WTC11 (cell line): ENCODE measurements around the gene ANO9. TPM values are rescaled to one million over a fixed set of nuclear protein-coding genes. Genes with fewer than 3 reads are reported as not detected.

Experiments used
- ATAC-seq: fragments of 200-7000 bp; cut with Tn5 transposase; 2 replicates; pipeline ENCODE4 v1.10.0; 2021; ENCODE audit warnings: mild to moderate bottlenecking, moderate library complexity
- CTCF ChIA-PET: fragments of 300-600 bp; sonication (Branson Sonifier 250); formaldehyde crosslinking; loops from one replicate; lab custom pipeline; 2021; ENCODE audit warnings: antibody characterized with exemption; lab: Charles Lee
- POLR2A ChIA-PET: fragments of 350-600 bp; sonication (Branson Sonifier 250); formaldehyde crosslinking; loops from one replicate; lab custom pipeline; 2021; ENCODE audit warnings: antibody characterized with exemption; lab: Charles Lee
- DNase-seq: peaks from one replicate; pipeline ENCODE4 v3.0.0; 2021; ENCODE audit warnings: low spot score
- H3K27ac Mint-ChIP-seq: 2 replicates; pipeline ENCODE4 v1.8.0; 2021; ENCODE audit warnings: mixed read lengths
- H3K27me3 Mint-ChIP-seq: 2 replicates; pipeline ENCODE4 v1.8.0; 2021; ENCODE audit warnings: low read depth, mild to moderate bottlenecking, moderate library complexity, mixed read lengths
- H3K36me3 Mint-ChIP-seq: 2 replicates; pipeline ENCODE4 v1.8.0; 2021; ENCODE audit warnings: mixed read lengths
- H3K4me1 Mint-ChIP-seq: 2 replicates; pipeline ENCODE4 v1.8.0; 2022; ENCODE audit warnings: mixed read lengths
- H3K4me3 Mint-ChIP-seq: 2 replicates; pipeline ENCODE4 v1.8.0; 2021; ENCODE audit warnings: mild to moderate bottlenecking, moderate library complexity, mixed read lengths
- H3K9me3 Mint-ChIP-seq: 2 replicates; pipeline ENCODE4 v1.8.0; 2021; ENCODE audit warnings: mixed read lengths
- ETV6 ChIP-seq: sonication (generic); formaldehyde crosslinking; IDR thresholded peaks from 2 replicates; pipeline ENCODE4 v1.8.1; 2022; ENCODE audit warnings: mild to moderate bottlenecking, missing genetic modification reagents
- FOXP1 ChIP-seq: sonication (generic); formaldehyde crosslinking; IDR thresholded peaks from 2 replicates; pipeline ENCODE4 v1.8.0; 2022; ENCODE audit warnings: missing genetic modification reagents, mild to moderate bottlenecking, moderate library complexity, borderline replicate concordance
- GTF2I ChIP-seq: fragments of 250-450 bp; sonication (Bioruptor Pico); conservative IDR thresholded peaks from 2 replicates; pipeline ENCODE4 v1.4.0; 2021; ENCODE audit warnings: mild to moderate bottlenecking
- HMGA2 ChIP-seq: fragments of 250-450 bp; sonication (Bioruptor Pico); IDR thresholded peaks from 2 replicates; pipeline ENCODE4 v1.4.0; 2021; ENCODE audit warnings: mild to moderate bottlenecking, moderate library complexity
- MLX ChIP-seq: sonication (generic); formaldehyde crosslinking; IDR thresholded peaks from 2 replicates; pipeline ENCODE4 v1.8.1; 2023; ENCODE audit warnings: mild to moderate bottlenecking, missing genetic modification reagents, moderate library complexity
- MXD4 ChIP-seq: fragments of 250-450 bp; sonication (Bioruptor Pico); IDR thresholded peaks from 2 replicates; pipeline ENCODE4 v1.8.0; 2021; ENCODE audit warnings: mild to moderate bottlenecking, moderate library complexity, borderline replicate concordance
- NFATC4 ChIP-seq: fragments of 250-450 bp; sonication (Bioruptor Pico); IDR thresholded peaks from 2 replicates; pipeline ENCODE4 v1.9.0; 2021; ENCODE audit warnings: mild to moderate bottlenecking
- NFE2L1 ChIP-seq: sonication (generic); formaldehyde crosslinking; IDR thresholded peaks from 2 replicates; pipeline ENCODE4 v1.8.1; 2023; ENCODE audit warnings: missing genetic modification reagents
- NR2C2 ChIP-seq: sonication (generic); formaldehyde crosslinking; IDR thresholded peaks from 2 replicates; pipeline ENCODE4 v1.8.0; 2022; ENCODE audit warnings: mild to moderate bottlenecking, missing genetic modification reagents
- NR3C1 ChIP-seq: sonication (generic); formaldehyde crosslinking; conservative IDR thresholded peaks from 2 replicates; pipeline ENCODE4 v1.8.1; 2023; ENCODE audit warnings: low read depth, mild to moderate bottlenecking, missing genetic modification reagents
- PREB ChIP-seq: sonication (generic); formaldehyde crosslinking; IDR thresholded peaks from 2 replicates; pipeline ENCODE4 v1.8.1; 2022; ENCODE audit warnings: mild to moderate bottlenecking, missing genetic modification reagents, moderate library complexity, borderline replicate concordance
- RELA ChIP-seq: sonication (generic); formaldehyde crosslinking; IDR thresholded peaks from 2 replicates; pipeline ENCODE4 v1.8.1; 2022; ENCODE audit warnings: missing genetic modification reagents, mild to moderate bottlenecking, borderline replicate concordance
- ZBTB21 ChIP-seq: sonication (generic); formaldehyde crosslinking; IDR thresholded peaks from 2 replicates; pipeline ENCODE4 v1.8.1; 2023; ENCODE audit warnings: mild to moderate bottlenecking, missing genetic modification reagents, borderline replicate concordance
- ZMAT4 ChIP-seq: fragments of 250-450 bp; sonication (Bioruptor Pico); IDR thresholded peaks from 2 replicates; pipeline ENCODE4 v1.9.0; 2021; ENCODE audit warnings: mild to moderate bottlenecking
- ZNF396 ChIP-seq: fragments of 250-450 bp; sonication (Bioruptor Pico); IDR thresholded peaks from 2 replicates; pipeline ENCODE4 v1.8.0; 2021; ENCODE audit warnings: mild to moderate bottlenecking, moderate library complexity, borderline replicate concordance
- ZNF423 ChIP-seq: fragments of 250-450 bp; sonication (Bioruptor Pico); IDR thresholded peaks from 2 replicates; pipeline ENCODE4 v2.1.2; 2022; ENCODE audit warnings: mild to moderate bottlenecking, moderate library complexity
- ZNF671 ChIP-seq: fragments of 250-450 bp; sonication (Bioruptor Pico); IDR thresholded peaks from 2 replicates; pipeline ENCODE4 v1.8.0; 2021; ENCODE audit warnings: mild to moderate bottlenecking
- total RNA-seq: library from RNA; stranded (reverse); gene quantifications from 3 replicates; pipeline ENCODE4 v1.2.3, GENCODE V29; 2021
- TF ChIP-seq, protein P1 (sequence below): fragments of 250-450 bp; sonication (Bioruptor Pico); IDR thresholded peaks from 2 replicates; pipeline ENCODE4 v1.9.0; 2021; ENCODE audit warnings: mild to moderate bottlenecking, borderline replicate concordance
- TF ChIP-seq, protein P2 (sequence below): sonication (generic); formaldehyde crosslinking; IDR thresholded peaks from 2 replicates; pipeline ENCODE4 v1.8.1; 2022; ENCODE audit warnings: mild to moderate bottlenecking, moderate library complexity, missing genetic modification reagents
- TF ChIP-seq, protein P3 (sequence below): fragments of 250-450 bp; sonication (Bioruptor Pico); IDR thresholded peaks from 2 replicates; pipeline ENCODE4 v1.8.0; 2021; ENCODE audit warnings: mild to moderate bottlenecking
- TF ChIP-seq, protein P4 (sequence below): sonication (generic); formaldehyde crosslinking; IDR thresholded peaks from 2 replicates; pipeline ENCODE4 v1.8.0; 2022; ENCODE audit warnings: mild to moderate bottlenecking, missing genetic modification reagents

ANO9 gene
- total RNA-seq, 1 experiment from 2014 or later: 13.2 TPM

- TF ChIP-seq, protein P1, sequence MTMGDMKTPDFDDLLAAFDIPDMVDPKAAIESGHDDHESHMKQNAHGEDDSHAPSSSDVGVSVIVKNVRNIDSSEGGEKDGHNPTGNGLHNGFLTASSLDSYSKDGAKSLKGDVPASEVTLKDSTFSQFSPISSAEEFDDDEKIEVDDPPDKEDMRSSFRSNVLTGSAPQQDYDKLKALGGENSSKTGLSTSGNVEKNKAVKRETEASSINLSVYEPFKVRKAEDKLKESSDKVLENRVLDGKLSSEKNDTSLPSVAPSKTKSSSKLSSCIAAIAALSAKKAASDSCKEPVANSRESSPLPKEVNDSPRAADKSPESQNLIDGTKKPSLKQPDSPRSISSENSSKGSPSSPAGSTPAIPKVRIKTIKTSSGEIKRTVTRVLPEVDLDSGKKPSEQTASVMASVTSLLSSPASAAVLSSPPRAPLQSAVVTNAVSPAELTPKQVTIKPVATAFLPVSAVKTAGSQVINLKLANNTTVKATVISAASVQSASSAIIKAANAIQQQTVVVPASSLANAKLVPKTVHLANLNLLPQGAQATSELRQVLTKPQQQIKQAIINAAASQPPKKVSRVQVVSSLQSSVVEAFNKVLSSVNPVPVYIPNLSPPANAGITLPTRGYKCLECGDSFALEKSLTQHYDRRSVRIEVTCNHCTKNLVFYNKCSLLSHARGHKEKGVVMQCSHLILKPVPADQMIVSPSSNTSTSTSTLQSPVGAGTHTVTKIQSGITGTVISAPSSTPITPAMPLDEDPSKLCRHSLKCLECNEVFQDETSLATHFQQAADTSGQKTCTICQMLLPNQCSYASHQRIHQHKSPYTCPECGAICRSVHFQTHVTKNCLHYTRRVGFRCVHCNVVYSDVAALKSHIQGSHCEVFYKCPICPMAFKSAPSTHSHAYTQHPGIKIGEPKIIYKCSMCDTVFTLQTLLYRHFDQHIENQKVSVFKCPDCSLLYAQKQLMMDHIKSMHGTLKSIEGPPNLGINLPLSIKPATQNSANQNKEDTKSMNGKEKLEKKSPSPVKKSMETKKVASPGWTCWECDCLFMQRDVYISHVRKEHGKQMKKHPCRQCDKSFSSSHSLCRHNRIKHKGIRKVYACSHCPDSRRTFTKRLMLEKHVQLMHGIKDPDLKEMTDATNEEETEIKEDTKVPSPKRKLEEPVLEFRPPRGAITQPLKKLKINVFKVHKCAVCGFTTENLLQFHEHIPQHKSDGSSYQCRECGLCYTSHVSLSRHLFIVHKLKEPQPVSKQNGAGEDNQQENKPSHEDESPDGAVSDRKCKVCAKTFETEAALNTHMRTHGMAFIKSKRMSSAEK (CRISPR knock-in tag): no peak
- TF ChIP-seq NFE2L1 (CRISPR knock-in tag): no peak
- no peak for TF ChIP-seq NFATC4 (CRISPR knock-in tag)
- no peak for TF ChIP-seq PREB
- no peak for TF ChIP-seq ZNF396 (CRISPR knock-in tag)
- no peak for TF ChIP-seq ZMAT4 (CRISPR knock-in tag)
- TF ChIP-seq, protein P2, sequence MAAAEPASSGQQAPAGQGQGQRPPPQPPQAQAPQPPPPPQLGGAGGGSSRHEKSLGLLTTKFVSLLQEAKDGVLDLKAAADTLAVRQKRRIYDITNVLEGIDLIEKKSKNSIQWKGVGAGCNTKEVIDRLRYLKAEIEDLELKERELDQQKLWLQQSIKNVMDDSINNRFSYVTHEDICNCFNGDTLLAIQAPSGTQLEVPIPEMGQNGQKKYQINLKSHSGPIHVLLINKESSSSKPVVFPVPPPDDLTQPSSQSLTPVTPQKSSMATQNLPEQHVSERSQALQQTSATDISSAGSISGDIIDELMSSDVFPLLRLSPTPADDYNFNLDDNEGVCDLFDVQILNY: no peak
Measured at GRCh38 chr11:457111-457760, 15.4 kb upstream of the ANO9 start (continued).

DNA sequence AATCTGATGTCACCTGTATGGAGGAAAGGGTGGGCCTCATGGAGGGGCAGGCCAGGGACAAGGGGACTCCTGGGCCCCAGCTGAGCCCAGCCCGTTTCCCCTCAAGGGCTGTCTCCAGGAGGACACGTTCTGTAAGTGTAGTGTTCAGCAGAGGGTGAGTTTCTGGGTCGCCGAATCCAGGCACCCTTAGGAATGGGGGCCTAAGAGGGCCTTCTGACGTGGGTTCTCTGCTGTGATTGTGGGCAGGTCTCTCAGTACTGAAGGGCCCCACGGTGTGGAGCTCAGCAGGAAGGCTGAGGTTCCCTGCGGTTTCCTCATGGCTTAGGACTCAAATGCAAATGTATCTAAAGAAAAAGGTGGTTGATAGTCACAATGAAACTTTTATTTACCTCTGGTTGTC lies 14.7 kb upstream of the ANO9 start:
- DNase-seq (no peak), ATAC-seq (no peak)
- no peaks in the 10 kb centered on the region for H3K9me3 Mint-ChIP-seq
- H3K4me3 Mint-ChIP-seq: no peak overlapping the region
- peaks cover 35% of the 10 kb centered on the region for H3K4me1 Mint-ChIP-seq
- POLR2A ChIA-PET: interaction anchor here (0.6 to 0.7 kb wide), 2 partner anchors 13 to 420 kb away, joined by 3 read pairs; no protein-coding TSS in a partner anchor
- CTCF ChIA-PET: interaction anchor here (0.6 to 1.4 kb wide), 4 partner anchors 8 to 113 kb away, joined by 5 to 7 read pairs (median 5); no protein-coding TSS in a partner anchor
- TF ChIP-seq ZBTB21 (CRISPR knock-in tag) (no peak), ZNF423 (CRISPR knock-in tag) (peak; percentile 95)
- H3K36me3 Mint-ChIP-seq: peaks cover 25% of the 10 kb centered on the region; the same call in 1 of the 2 replicates
- peak overlapping the region; percentile 92 for H3K27ac Mint-ChIP-seq
- no peaks in the 10 kb centered on the region for H3K27me3 Mint-ChIP-seq

GRCh38 chr11:455566-456147 lies 13.8 kb upstream of the ANO9 start:
- Mint-ChIP-seq H3K27me3 (no peaks in the 10 kb centered on the region), H3K36me3 (peaks cover 25% of the 10 kb centered on the region; the same call in 1 of the 2 replicates), H3K4me1 (peaks cover 42% of the 10 kb centered on the region), H3K9me3 (no peaks in the 10 kb centered on the region), H3K4me3 (no peak overlapping the region), H3K27ac (peak overlapping the region; percentile 94)
- ChIA-PET CTCF (interaction anchor here (0.6 to 1.4 kb wide), 4 partner anchors 8 to 114 kb away, joined by 5 to 7 read pairs (median 5); no protein-coding TSS in a partner anchor), POLR2A (interaction anchor here (0.7 kb wide), 1 partner anchor 12 kb away, joined by 3 read pairs; no protein-coding TSS in a partner anchor)
- DNase-seq: no peak
- ATAC-seq: no peak
- TF ChIP-seq ZNF423 (CRISPR knock-in tag) (no peak), NR3C1 (CRISPR knock-in tag) (no peak), MXD4 (CRISPR knock-in tag) (no peak), GTF2I (CRISPR knock-in tag) (no peak), ZNF396 (CRISPR knock-in tag) (no peak), RELA (no peak), FOXP1 (no peak), ETV6 (no peak), HMGA2 (CRISPR knock-in tag) (no peak), NR2C2 (CRISPR knock-in tag) (no peak), ZNF671 (CRISPR knock-in tag) (no peak), MLX (CRISPR knock-in tag) (no peak)
- TF ChIP-seq, protein P3, sequence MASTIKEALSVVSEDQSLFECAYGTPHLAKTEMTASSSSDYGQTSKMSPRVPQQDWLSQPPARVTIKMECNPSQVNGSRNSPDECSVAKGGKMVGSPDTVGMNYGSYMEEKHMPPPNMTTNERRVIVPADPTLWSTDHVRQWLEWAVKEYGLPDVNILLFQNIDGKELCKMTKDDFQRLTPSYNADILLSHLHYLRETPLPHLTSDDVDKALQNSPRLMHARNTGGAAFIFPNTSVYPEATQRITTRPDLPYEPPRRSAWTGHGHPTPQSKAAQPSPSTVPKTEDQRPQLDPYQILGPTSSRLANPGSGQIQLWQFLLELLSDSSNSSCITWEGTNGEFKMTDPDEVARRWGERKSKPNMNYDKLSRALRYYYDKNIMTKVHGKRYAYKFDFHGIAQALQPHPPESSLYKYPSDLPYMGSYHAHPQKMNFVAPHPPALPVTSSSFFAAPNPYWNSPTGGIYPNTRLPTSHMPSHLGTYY (CRISPR knock-in tag): no peak
- TF ChIP-seq, protein P4, sequence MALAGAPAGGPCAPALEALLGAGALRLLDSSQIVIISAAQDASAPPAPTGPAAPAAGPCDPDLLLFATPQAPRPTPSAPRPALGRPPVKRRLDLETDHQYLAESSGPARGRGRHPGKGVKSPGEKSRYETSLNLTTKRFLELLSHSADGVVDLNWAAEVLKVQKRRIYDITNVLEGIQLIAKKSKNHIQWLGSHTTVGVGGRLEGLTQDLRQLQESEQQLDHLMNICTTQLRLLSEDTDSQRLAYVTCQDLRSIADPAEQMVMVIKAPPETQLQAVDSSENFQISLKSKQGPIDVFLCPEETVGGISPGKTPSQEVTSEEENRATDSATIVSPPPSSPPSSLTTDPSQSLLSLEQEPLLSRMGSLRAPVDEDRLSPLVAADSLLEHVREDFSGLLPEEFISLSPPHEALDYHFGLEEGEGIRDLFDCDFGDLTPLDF (CRISPR knock-in tag): no peak
- TF ChIP-seq, protein P2: no peak
